GM12878 (cell line): ENCODE results near the gene GPR108. TPM values are rescaled to one million over a fixed set of nuclear protein-coding genes. Genes with fewer than 3 reads are reported as not detected.
A peak's percentile ranks its signal among the peaks of the same experiment; 100 is the strongest.

Experiments used
- ATAC-seq: fragments of 200-7000 bp; cut with Tn5 transposase; 3 replicates; pipeline ENCODE4 v1.9.1; 2020; ENCODE audit warnings: mild to moderate bottlenecking, moderate library complexity
- BruUV-seq: library from RNA; stranded (reverse); fragments of 400-500 nt; replicated peaks from 2 replicates; lab custom pipeline; 2021; lab: Mats Ljungman, UMichigan
- CTCF ChIA-PET: fragments of 300-600 bp; sonication (Branson Sonifier 250); formaldehyde crosslinking; extraction: SDS; loops from one replicate; lab custom pipeline; 2021; ENCODE audit warnings: inconsistent platforms; lab: Yijun Ruan, JAX
- POLR2A ChIA-PET: fragments of 350-600 bp; formaldehyde crosslinking; extraction: SDS; loops from one replicate; lab custom pipeline; 2021; ENCODE audit warnings: inconsistent platforms; lab: Charles Lee
- RAD21 ChIA-PET: fragments of 300-600 bp; sonication (Branson Sonifier 250); formaldehyde crosslinking; loops from one replicate; lab custom pipeline; 2023; ENCODE audit warnings: antibody characterized with exemption; ENCODE audit not compliant: unreplicated experiment; lab: Charles Lee
- SMC1A ChIA-PET: fragments of 300-600 bp; sonication (Branson Sonifier 250); formaldehyde crosslinking; loops from one replicate; lab custom pipeline; 2023; ENCODE audit not compliant: unreplicated experiment, uncharacterized antibody; lab: Charles Lee
- DNase-seq: peaks from one replicate; pipeline ENCODE4 v3.0.0-alpha.2; 2011; ENCODE audit warnings: low read depth, low spot score
- FAIRE-seq: peaks from 3 replicates; lab custom pipeline; 2011; peaks lifted over from hg19 to GRCh38; lab: Jason Lieb, UNC
- H2AFZ ChIP-seq: 2 replicates; pipeline ENCODE4 v1.6.0; 2011; ENCODE audit warnings: low read depth, low read length, control low read depth; ENCODE audit not compliant: control insufficient read depth
- H3K27ac ChIP-seq: 2 replicates; pipeline ENCODE4 v1.5.1; 2011; ENCODE audit warnings: control low read depth; ENCODE audit not compliant: control insufficient read depth, insufficient read depth
- H3K27me3 ChIP-seq, 2 experiments: replicated peaks in 1 of 2; 2 replicates each; pipeline versions ENCODE4 v1.6.0 to v1.6.1; 2011; ENCODE audit warnings: low read length in 1 of 2; ENCODE audit not compliant: control insufficient read depth in 2 of 2, insufficient read depth in 2 of 2
- H3K36me3 ChIP-seq, 2 experiments: 2 replicates each; pipeline ENCODE4 v1.5.1; 2011; ENCODE audit warnings: low read length in 1 of 2; ENCODE audit not compliant: control insufficient read depth in 2 of 2, insufficient read depth in 2 of 2
- H3K4me1 ChIP-seq: 2 replicates; pipeline ENCODE4 v1.6.1; 2011; ENCODE audit warnings: mild to moderate bottlenecking, low read length, moderate library complexity, mixed read lengths; ENCODE audit not compliant: control insufficient read depth, insufficient read depth
- H3K4me2 ChIP-seq: 2 replicates; pipeline ENCODE4 v1.6.0; 2011; ENCODE audit warnings: control low read depth; ENCODE audit not compliant: control insufficient read depth, insufficient read depth
- H3K4me3 ChIP-seq: fragments of 200-600 bp; sonication (generic); 2 replicates; pipeline ENCODE4 v1.5.1; 2016
- H3K79me2 ChIP-seq: 2 replicates; pipeline ENCODE4 v1.6.0; 2011; ENCODE audit warnings: low read length; ENCODE audit not compliant: control insufficient read depth, insufficient read depth
- H3K9ac ChIP-seq: 2 replicates; pipeline ENCODE4 v1.8.0; 2011; ENCODE audit warnings: low read length, control low read depth, mixed read lengths; ENCODE audit not compliant: control insufficient read depth, insufficient read depth
- H3K9me3 ChIP-seq: replicated peaks from 3 replicates; pipeline ENCODE4 v1.5.1; 2011; ENCODE audit warnings: mild to moderate bottlenecking, low read length; ENCODE audit not compliant: control insufficient read depth, insufficient read depth
- H4K20me1 ChIP-seq: 2 replicates; pipeline ENCODE4 v1.6.0; 2011; ENCODE audit not compliant: control insufficient read depth, insufficient read depth
- ASH2L ChIP-seq: fragments of 300-600, 200-600 bp; sonication (generic); IDR thresholded peaks from 2 replicates; pipeline ENCODE4 v1.6.1; 2017; ENCODE audit warnings: low read depth, mild to moderate bottlenecking, borderline replicate concordance
- BACH1 ChIP-seq: fragments of 450-650 bp; IDR thresholded peaks from 2 replicates; pipeline ENCODE4 v1.6.1; 2017; ENCODE audit warnings: mild to moderate bottlenecking, borderline replicate concordance
- BRCA1 ChIP-seq: IDR thresholded peaks from 2 replicates; pipeline ENCODE4 v1.6.1; 2011; ENCODE audit warnings: low read depth, low read length, improper control_type of control experiment
- CEBPZ ChIP-seq: fragments of 150-350 bp; IDR thresholded peaks from 2 replicates; pipeline ENCODE4 v1.6.1; 2016; ENCODE audit warnings: low read depth, low read length
- EZH2 ChIP-seq: IDR thresholded peaks from 2 replicates; pipeline ENCODE4 v1.6.1; 2012; ENCODE audit warnings: low read depth, mild to moderate bottlenecking, control low read depth, inconsistent platforms, low read length, borderline replicate concordance; ENCODE audit not compliant: control insufficient read depth
- HDAC2 ChIP-seq: fragments of 200-600 bp; sonication (generic); IDR thresholded peaks from 2 replicates; pipeline ENCODE4 v1.6.1; 2017
- IRF4 ChIP-seq: IDR thresholded peaks from 2 replicates; pipeline ENCODE4 v1.6.1; 2011; ENCODE audit warnings: low read depth, low read length
- JUND ChIP-seq: IDR thresholded peaks from 2 replicates; pipeline ENCODE4 v1.6.1; 2012; ENCODE audit warnings: low read depth, mild to moderate bottlenecking, low read length, improper control_type of control experiment, moderate library complexity
- MYB ChIP-seq: fragments of 150-350 bp; IDR thresholded peaks from 2 replicates; pipeline ENCODE4 v1.6.1; 2014; ENCODE audit warnings: mild to moderate bottlenecking, low read depth, low read length, borderline replicate concordance
- NR2F1 ChIP-seq: fragments of 450-650 bp; conservative IDR thresholded peaks from 2 replicates; pipeline ENCODE4 v1.6.1; 2017; ENCODE audit warnings: mild to moderate bottlenecking
- RAD51 ChIP-seq: fragments of 450-650 bp; IDR thresholded peaks from 2 replicates; pipeline ENCODE4 v1.6.1; 2016; ENCODE audit warnings: moderate library complexity, mild to moderate bottlenecking, inconsistent platforms
- WGBS: methylation state at CpG from one replicate; pipeline ENCODE4 v1.1.6; 2016; ENCODE audit warnings: low lambda C conversion rate; ENCODE audit not compliant: insufficient replicate concordance, insufficient coverage; ENCODE audit errors: missing lambda C conversion rate; 5-methylcytosine and 5-hydroxymethylcytosine counted together
- in situ Hi-C: fragments of 300-500 bp; cut with MboI; formaldehyde crosslinking; loops from 9 replicates; pipeline ENCODE4 v1.14.3; 2018; ENCODE audit warnings: mixed read lengths
- intact Hi-C: fragments of 100-400 bp; cut with micrococcal nuclease; formaldehyde crosslinking; loops from one replicate; pipeline ENCODE4 v1.14.2; 2022; ENCODE audit not compliant: unreplicated experiment
- polyA plus RNA-seq, 11 experiments: library from polyadenylated mRNA; depleted of rRNA in 4 of 11; unstranded in 6 of 11; stranded (reverse) in 5 of 11; fragments of >200 nt; fragmentation: Nextera tagmentation in 4 of 11; fragmentation: Illumina TruSeq in 1 of 11; extraction: Ambion mirVana in 4 of 11; extraction: Trizol in 1 of 11; gene quantifications; 1 replicate in 1 of 11; 2 replicates in 10 of 11; pipeline versions ENCODE4 v1.2.1 to v1.2.3, GENCODE V29; 2011 to 2016; ENCODE audit warnings: inconsistent platforms in 2 of 11, missing spikeins in 2 of 11, low read depth in 1 of 11
- total RNA-seq, 4 experiments: library from RNA; depleted of rRNA in 3 of 4; stranded (reverse); fragments of >200 nt in 3 of 4; fragmentation: Illumina TruSeq in 1 of 4; extraction: Trizol in 1 of 4; gene quantifications; 2 replicates each; pipeline versions ENCODE4 v1.2.1 to v1.2.3, GENCODE V29; 2013 to 2021
- TF ChIP-seq, protein P1 (sequence below): fragments of 450-650 bp; IDR thresholded peaks from 2 replicates; pipeline ENCODE4 v1.6.1; 2017; ENCODE audit warnings: borderline replicate concordance
- TF ChIP-seq, protein P2 (sequence below): fragments of 450-650 bp; IDR thresholded peaks from 2 replicates; pipeline ENCODE4 v1.6.1; 2017; ENCODE audit warnings: mild to moderate bottlenecking, moderate library complexity

GPR108 gene
- total and polyA plus RNA-seq, 10 of the 15 experiments (the other 5 are each of a cell fraction or from before 2014, with no cell fraction given), result 4.4 to 87.2 (median 57.1) TPM

- SMC1A ChIA-PET, result interaction anchor here (3.5 kb wide), 1 partner anchor 123 kb away, joined by 55 read pairs; no protein-coding TSS in a partner anchor
- CTCF ChIA-PET, result interaction anchor here (0.6 to 5.5 kb wide), 3 partner anchors 108 to 124 kb away, joined by 3 to 104 read pairs (median 46); no protein-coding TSS in a partner anchor
- intact Hi-C loops (loop anchor here (2.0 kb wide), 1 partner anchor 27 kb away; the partner anchor contains the start of gene SH2D3A), in situ Hi-C loops (loop anchor here (5.0 kb wide), 2 partner anchors 122 to 223 kb away; no protein-coding TSS in a partner anchor)
- peaks cover 30% of the 10 kb centered on the region for H3K4me1 ChIP-seq
- peaks cover 6 to 11% of the 10 kb centered on the region in 2 experiments; a peak in 3 of 4 replicates for H3K36me3 ChIP-seq
- BruUV-seq, result no TSS peak
- ATAC-seq (peak; percentile 2; the same call in 1 of the 3 replicates), FAIRE-seq (no peak), DNase-seq (no peak)
- peak overlapping the region; percentile 90 for H3K9ac ChIP-seq
- peak overlapping the region; percentile 92 for H3K27ac ChIP-seq
- RAD21 ChIA-PET, result interaction anchor here (1.1 to 5.1 kb wide), 3 partner anchors 61 to 223 kb away, joined by 5 to 76 read pairs (median 33); no protein-coding TSS in a partner anchor
- peak overlapping the region; percentile 55 for H2AFZ ChIP-seq
- H3K4me3 ChIP-seq, result peak overlapping the region; percentile 100
- no peaks in the 10 kb centered on the region for H3K27me3 ChIP-seq
- H3K79me2 ChIP-seq, result peaks cover 42% of the 10 kb centered on the region
- POLR2A ChIA-PET, result interaction anchor here (0.6 to 1.0 kb wide), 3 partner anchors 28 to 64 kb away, joined by 3 to 8 read pairs (median 3); no protein-coding TSS in a partner anchor
- no peaks in the 10 kb centered on the region for H4K20me1 ChIP-seq
- 1% methylated on average over 34 of the region's 34 CpGs for WGBS
- H3K4me2 ChIP-seq, result peak overlapping the region; percentile 95
- no peaks in the 10 kb centered on the region for H3K9me3 ChIP-seq
- TF ChIP-seq CEBPZ (no peak), BACH1 (no peak), BRCA1 (no peak), EZH2 (no peak), ASH2L (no peak), MYB (no peak), IRF4 (no peak), HDAC2 (no peak), JUND (no peak), NR2F1 (0 out of 2 replicates have a peak, but pooled peaks have one; percentile 55), RAD51 (no peak)
- TF ChIP-seq, protein P1, sequence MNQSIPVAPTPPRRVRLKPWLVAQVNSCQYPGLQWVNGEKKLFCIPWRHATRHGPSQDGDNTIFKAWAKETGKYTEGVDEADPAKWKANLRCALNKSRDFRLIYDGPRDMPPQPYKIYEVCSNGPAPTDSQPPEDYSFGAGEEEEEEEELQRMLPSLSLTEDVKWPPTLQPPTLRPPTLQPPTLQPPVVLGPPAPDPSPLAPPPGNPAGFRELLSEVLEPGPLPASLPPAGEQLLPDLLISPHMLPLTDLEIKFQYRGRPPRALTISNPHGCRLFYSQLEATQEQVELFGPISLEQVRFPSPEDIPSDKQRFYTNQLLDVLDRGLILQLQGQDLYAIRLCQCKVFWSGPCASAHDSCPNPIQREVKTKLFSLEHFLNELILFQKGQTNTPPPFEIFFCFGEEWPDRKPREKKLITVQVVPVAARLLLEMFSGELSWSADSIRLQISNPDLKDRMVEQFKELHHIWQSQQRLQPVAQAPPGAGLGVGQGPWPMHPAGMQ, result 0 out of 2 replicates have a peak, but pooled peaks have one; percentile 26
- TF ChIP-seq, protein P2, sequence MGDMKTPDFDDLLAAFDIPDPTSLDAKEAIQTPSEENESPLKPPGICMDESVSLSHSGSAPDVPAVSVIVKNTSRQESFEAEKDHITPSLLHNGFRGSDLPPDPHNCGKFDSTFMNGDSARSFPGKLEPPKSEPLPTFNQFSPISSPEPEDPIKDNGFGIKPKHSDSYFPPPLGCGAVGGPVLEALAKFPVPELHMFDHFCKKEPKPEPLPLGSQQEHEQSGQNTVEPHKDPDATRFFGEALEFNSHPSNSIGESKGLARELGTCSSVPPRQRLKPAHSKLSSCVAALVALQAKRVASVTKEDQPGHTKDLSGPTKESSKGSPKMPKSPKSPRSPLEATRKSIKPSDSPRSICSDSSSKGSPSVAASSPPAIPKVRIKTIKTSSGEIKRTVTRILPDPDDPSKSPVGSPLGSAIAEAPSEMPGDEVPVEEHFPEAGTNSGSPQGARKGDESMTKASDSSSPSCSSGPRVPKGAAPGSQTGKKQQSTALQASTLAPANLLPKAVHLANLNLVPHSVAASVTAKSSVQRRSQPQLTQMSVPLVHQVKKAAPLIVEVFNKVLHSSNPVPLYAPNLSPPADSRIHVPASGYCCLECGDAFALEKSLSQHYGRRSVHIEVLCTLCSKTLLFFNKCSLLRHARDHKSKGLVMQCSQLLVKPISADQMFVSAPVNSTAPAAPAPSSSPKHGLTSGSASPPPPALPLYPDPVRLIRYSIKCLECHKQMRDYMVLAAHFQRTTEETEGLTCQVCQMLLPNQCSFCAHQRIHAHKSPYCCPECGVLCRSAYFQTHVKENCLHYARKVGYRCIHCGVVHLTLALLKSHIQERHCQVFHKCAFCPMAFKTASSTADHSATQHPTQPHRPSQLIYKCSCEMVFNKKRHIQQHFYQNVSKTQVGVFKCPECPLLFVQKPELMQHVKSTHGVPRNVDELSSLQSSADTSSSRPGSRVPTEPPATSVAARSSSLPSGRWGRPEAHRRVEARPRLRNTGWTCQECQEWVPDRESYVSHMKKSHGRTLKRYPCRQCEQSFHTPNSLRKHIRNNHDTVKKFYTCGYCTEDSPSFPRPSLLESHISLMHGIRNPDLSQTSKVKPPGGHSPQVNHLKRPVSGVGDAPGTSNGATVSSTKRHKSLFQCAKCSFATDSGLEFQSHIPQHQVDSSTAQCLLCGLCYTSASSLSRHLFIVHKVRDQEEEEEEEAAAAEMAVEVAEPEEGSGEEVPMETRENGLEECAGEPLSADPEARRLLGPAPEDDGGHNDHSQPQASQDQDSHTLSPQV, result no peak
Measured at GRCh38 chr19:6739883-6740588, 2.7 kb upstream of the GPR108 start.
